Keratinocyte (primary cell): ENCODE data around the gene RIMS1. TPM values are rescaled to one million over a fixed set of nuclear protein-coding genes. Genes with fewer than 3 reads are reported as not detected.

Experiments used
- DNase-seq: peaks from one replicate; pipeline ENCODE4 v3.0.0-alpha.2; 2011; ENCODE audit warnings: low read depth, missing footprints, low spot score
- FAIRE-seq: peaks from 2 replicates; lab custom pipeline; 2011; peaks lifted over from hg19 to GRCh38; lab: Jason Lieb, UNC
- H2AFZ ChIP-seq: 2 replicates; pipeline ENCODE4 v1.6.0; 2012; ENCODE audit warnings: low read length, control low read depth, inconsistent platforms; ENCODE audit not compliant: control insufficient read depth
- H3K27ac ChIP-seq: 2 replicates; pipeline ENCODE4 v1.5.1; 2011; ENCODE audit warnings: low read length; ENCODE audit not compliant: control insufficient read depth, insufficient read depth
- H3K27me3 ChIP-seq: 3 replicates; pipeline ENCODE4 v1.6.0; 2011; ENCODE audit warnings: low read length; ENCODE audit not compliant: control insufficient read depth, insufficient read depth; ENCODE audit errors: extremely low read depth
- H3K36me3 ChIP-seq, 2 experiments: 2 replicates in 1 of 2; 3 replicates in 1 of 2; pipeline ENCODE4 v1.5.1; 2011; ENCODE audit warnings: low read length in 2 of 2, mild to moderate bottlenecking in 1 of 2; ENCODE audit not compliant: control insufficient read depth in 2 of 2, insufficient read depth in 2 of 2; ENCODE audit errors: extremely low read depth in 1 of 2
- H3K4me1 ChIP-seq: 3 replicates; pipeline ENCODE4 v1.5.1; 2011; ENCODE audit warnings: low read length; ENCODE audit not compliant: control insufficient read depth, insufficient read depth; ENCODE audit errors: extremely low read depth
- H3K4me2 ChIP-seq: 3 replicates; pipeline ENCODE4 v1.6.0; 2011; ENCODE audit warnings: low read depth, low read length; ENCODE audit not compliant: control insufficient read depth, insufficient read depth; ENCODE audit errors: extremely low read depth
- H3K4me3 ChIP-seq, 3 experiments: fragments of 200-600 bp in 1 of 3; sonication (generic) in 1 of 3; 2 replicates in 2 of 3; 3 replicates in 1 of 3; pipeline ENCODE4 v1.5.1; 2011 to 2016; ENCODE audit warnings: low read length in 3 of 3, mild to moderate bottlenecking in 3 of 3, control low read depth in 2 of 3, inconsistent platforms in 1 of 3, low read depth in 1 of 3, mixed read lengths in 1 of 3, mixed run types in 1 of 3, moderate library complexity in 1 of 3; ENCODE audit not compliant: control insufficient read depth in 2 of 3, insufficient read depth in 2 of 3; ENCODE audit errors: extremely low read depth in 1 of 3
- H3K79me2 ChIP-seq: 2 replicates; pipeline ENCODE4 v1.6.0; 2012; ENCODE audit warnings: low read length; ENCODE audit not compliant: control insufficient read depth, insufficient read depth
- H3K9ac ChIP-seq: 3 replicates; pipeline ENCODE4 v1.6.0; 2011; ENCODE audit warnings: low read length; ENCODE audit not compliant: control insufficient read depth, insufficient read depth; ENCODE audit errors: extremely low read depth
- H3K9me1 ChIP-seq: 3 replicates; pipeline ENCODE4 v1.6.0; 2011; ENCODE audit warnings: low read length; ENCODE audit not compliant: control insufficient read depth, insufficient read depth; ENCODE audit errors: extremely low read depth
- H3K9me3 ChIP-seq: 2 replicates; pipeline ENCODE4 v1.5.1; 2012; ENCODE audit warnings: low read depth, low read length; ENCODE audit not compliant: control insufficient read depth
- H4K20me1 ChIP-seq: 3 replicates; pipeline ENCODE4 v1.6.0; 2011; ENCODE audit warnings: low read length; ENCODE audit not compliant: control insufficient read depth, insufficient read depth; ENCODE audit errors: extremely low read depth
- CTCF ChIP-seq, 3 experiments: IDR thresholded peaks in 1 of 3; conservative IDR thresholded peaks in 1 of 3; optimal IDR thresholded peaks in 1 of 3; 2 replicates in 2 of 3; 3 replicates in 1 of 3; pipeline versions ENCODE3 to v1.5.1; 2011; ENCODE audit warnings: low read length in 3 of 3, mild to moderate bottlenecking in 3 of 3, moderate library complexity in 2 of 3, control low read depth in 1 of 3, inconsistent platforms in 1 of 3; ENCODE audit not compliant: insufficient read depth in 2 of 3; ENCODE audit errors: extremely low read depth in 1 of 3
- EZH2 ChIP-seq: IDR thresholded peaks from one replicate; pipeline ENCODE4 v1.6.1; 2012; ENCODE audit warnings: inconsistent platforms, mild to moderate bottlenecking, low read length, moderate library complexity
- dilution Hi-C: fragments of 300-500 bp; cut with MboI; formaldehyde crosslinking; loops from one replicate; pipeline ENCODE4 v1.7.0; 2020; ENCODE audit warnings: low sequenced_read_pairs; ENCODE audit not compliant: extremely low pct_ligation_motif_present
- polyA plus RNA-seq, 5 experiments: library from polyadenylated mRNA; depleted of rRNA in 3 of 5; stranded (reverse) in 3 of 5; stranded (forward) in 1 of 5; unstranded in 1 of 5; fragments of >200 nt; gene quantifications; 1 replicate in 1 of 5; 2 replicates in 3 of 5; 3 replicates in 1 of 5; pipeline versions ENCODE4 v1.2.1 to v1.2.3, GENCODE V29; 2011 to 2012; ENCODE audit warnings: missing spikeins in 2 of 5, low read depth in 1 of 5, low replicate concordance in 1 of 5

The RIMS1 gene
- polyA plus RNA-seq, 1 donor (not counting 4 experiments of a cell fraction or from before 2014, with no cell fraction given), result not detected

- H3K9ac ChIP-seq, result no peak overlapping the region
- H3K9me1 ChIP-seq, result no peaks in the 10 kb centered on the region
- no peak overlapping the region for H3K4me2 ChIP-seq
- DNase-seq, result no peak
- dilution Hi-C loops, result no loop called here
- H3K4me3 ChIP-seq, result no peak overlapping the region
- no peaks in the 10 kb centered on the region for H4K20me1 ChIP-seq
- no peak for TF ChIP-seq CTCF (optimal IDR thresholded peaks at IDR 0.05 in 1 of 3, IDR thresholded peaks at IDR 0.05 in 1 of 3, conservative IDR thresholded peaks at IDR 0.05 in 1 of 3; ENCODE audit: extremely low read depth in 1 of 3, insufficient read depth in 2 of 3, low read length in 3 of 3)
- TF ChIP-seq EZH2, result no peak
- peaks cover 11% of the 10 kb centered on the region for H3K27me3 ChIP-seq
- no peak overlapping the region for H2AFZ ChIP-seq
- H3K9me3 ChIP-seq, result no peaks in the 10 kb centered on the region
- H3K79me2 ChIP-seq, result no peaks in the 10 kb centered on the region
- H3K4me1 ChIP-seq, result no peaks in the 10 kb centered on the region
- H3K27ac ChIP-seq, result no peak overlapping the region
- no peak for FAIRE-seq
- H3K36me3 ChIP-seq, result no peaks in the 10 kb centered on the region
Observed at GRCh38 chr6:72287801-72288200, 401.5 kb downstream of the RIMS1 start.

GRCh38 chr6:72288592-72288991 is 402.2 kb downstream of the RIMS1 start:
- dilution Hi-C loops, result no loop called here
- H3K4me2 ChIP-seq, result no peak overlapping the region
- H3K9me3 ChIP-seq, result no peaks in the 10 kb centered on the region
- no peak for FAIRE-seq
- no peak overlapping the region for H3K9ac ChIP-seq
- no peak overlapping the region for H3K4me3 ChIP-seq
- H2AFZ ChIP-seq, result no peak overlapping the region
- H4K20me1 ChIP-seq, result no peaks in the 10 kb centered on the region
- no peaks in the 10 kb centered on the region for H3K36me3 ChIP-seq
- no peaks in the 10 kb centered on the region for H3K79me2 ChIP-seq
- peaks cover 10% of the 10 kb centered on the region for H3K27me3 ChIP-seq
- H3K27ac ChIP-seq, result no peak overlapping the region
- H3K4me1 ChIP-seq, result no peaks in the 10 kb centered on the region
- no peak for DNase-seq
- H3K9me1 ChIP-seq, result no peaks in the 10 kb centered on the region
- TF ChIP-seq CTCF (optimal IDR thresholded peaks at IDR 0.05 in 1 of 3, IDR thresholded peaks at IDR 0.05 in 1 of 3, conservative IDR thresholded peaks at IDR 0.05 in 1 of 3; ENCODE audit: extremely low read depth in 1 of 3, insufficient read depth in 2 of 3, low read length in 3 of 3), result no peak
- TF ChIP-seq EZH2, result no peak
